Activated naive CD4-positive, alpha-beta T cell treated with anti-CD3 and anti-CD28 coated beads for 36 hours (primary cell): Measurements from ENCODE around the gene NHEJ1. TPM values are rescaled to one million over a fixed set of nuclear protein-coding genes. Genes with fewer than 3 reads are reported as not detected.

ENCODE experiments used
- CTCF ChIA-PET: fragments of 350-600 bp; sonication (Branson Sonifier 250); formaldehyde crosslinking; loops from one replicate; lab custom pipeline; 2021; ENCODE audit warnings: antibody characterized with exemption; lab: Charles Lee
- DNase-seq: peaks from one replicate; pipeline ENCODE4 v3.0.0-alpha.2; 2020
- H3K27ac Mint-ChIP-seq: one replicate; pipeline ENCODE4 v1.8.0; 2021; ENCODE audit warnings: mild to moderate bottlenecking, mixed read lengths
- H3K27me3 Mint-ChIP-seq: one replicate; pipeline ENCODE4 v1.8.0; 2021; ENCODE audit warnings: low read depth, mixed read lengths
- H3K36me3 Mint-ChIP-seq: one replicate; pipeline ENCODE4 v1.8.0; 2021; ENCODE audit warnings: low read depth, mixed read lengths
- H3K4me1 Mint-ChIP-seq: one replicate; pipeline ENCODE4 v1.8.0; 2021; ENCODE audit warnings: low read depth, mixed read lengths
- H3K4me3 Mint-ChIP-seq: one replicate; pipeline ENCODE4 v1.8.0; 2021; ENCODE audit warnings: mild to moderate bottlenecking, moderate library complexity, mixed read lengths
- H3K9me3 Mint-ChIP-seq: one replicate; pipeline ENCODE4 v1.8.0; 2021; ENCODE audit warnings: mixed read lengths
- intact Hi-C: fragments of 100-400 bp; cut with micrococcal nuclease; formaldehyde crosslinking; loops from one replicate; pipeline ENCODE4 v1.15.1; 2023
- total RNA-seq, 2 experiments: library from RNA; stranded (reverse); gene quantifications; one replicate each; pipeline ENCODE4 v1.2.3, GENCODE V29; 2021

NHEJ1 gene
- total RNA-seq, 2 experiments from 2014 or later = 24.4 to 26.6 TPM

DNA sequence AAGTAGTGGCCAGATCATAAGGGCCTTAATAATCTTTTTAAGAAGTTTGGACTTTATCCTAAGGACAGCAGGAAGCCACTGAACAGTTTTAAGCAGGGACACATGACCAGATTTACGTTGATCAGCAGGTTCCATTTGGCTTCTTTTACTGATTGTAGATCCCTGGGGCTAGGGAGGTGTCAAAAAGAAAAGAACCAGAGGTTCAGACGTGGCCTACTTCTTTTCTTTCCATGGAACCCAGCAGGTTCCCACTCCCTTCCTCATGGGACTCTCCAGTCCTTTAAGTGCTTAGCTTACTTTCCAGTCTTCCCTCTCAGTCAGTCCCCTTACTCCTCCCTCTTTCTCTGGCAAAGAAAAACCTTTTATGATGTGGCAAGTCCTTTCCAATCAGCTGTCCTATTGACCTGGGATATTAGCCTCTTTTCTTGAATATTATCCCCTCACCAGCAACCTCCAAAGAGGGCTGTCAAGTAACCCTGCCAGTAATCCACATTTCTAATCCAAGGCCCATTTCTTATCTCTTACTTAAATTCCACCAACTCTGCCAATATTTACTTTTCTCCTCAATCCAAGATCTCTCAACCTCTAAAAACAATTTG is 33.5 kb downstream of the NHEJ1 start:
- Mint-ChIP-seq H3K27me3 (no peaks in the 10 kb centered on the region), H3K9me3 (no peaks in the 10 kb centered on the region), H3K4me3 (no peak overlapping the region), H3K36me3 (peaks cover 2% of the 10 kb centered on the region), H3K4me1 (peaks cover 11% of the 10 kb centered on the region), H3K27ac (no peak overlapping the region)
- CTCF ChIA-PET = interaction anchor here (0.6 to 4.2 kb wide), 2 partner anchors 8 to 35 kb away, joined by 4 to 19 read pairs; no protein-coding TSS in a partner anchor
- no peak for DNase-seq
- intact Hi-C loops = no loop called here

DNA sequence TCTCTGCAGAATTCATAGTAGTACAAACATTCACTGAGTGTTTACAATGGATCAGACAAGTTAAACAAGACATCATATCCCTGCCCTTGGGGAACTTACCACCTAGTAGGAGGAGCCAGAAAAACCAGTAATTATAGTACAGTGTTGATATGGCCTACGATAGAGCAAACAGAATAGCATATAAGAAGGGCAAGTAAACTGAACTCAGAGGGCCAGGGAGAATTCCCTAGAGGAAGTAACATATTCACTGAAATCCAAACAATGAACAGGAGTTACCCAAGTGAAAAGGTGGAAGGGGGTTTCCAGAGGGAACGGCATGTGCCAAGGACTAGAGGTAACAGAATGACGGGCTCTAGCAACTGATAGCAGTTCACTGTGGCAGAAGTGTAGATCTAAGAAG is 34.1 kb downstream of the NHEJ1 start:
- H3K27me3 Mint-ChIP-seq = no peaks in the 10 kb centered on the region
- peaks cover 2% of the 10 kb centered on the region for H3K36me3 Mint-ChIP-seq
- no peak overlapping the region for H3K4me3 Mint-ChIP-seq
- CTCF ChIA-PET = interaction anchor here (0.6 to 1.0 kb wide), 2 partner anchors 23 to 34 kb away, joined by 3 to 4 read pairs; no protein-coding TSS in a partner anchor
- intact Hi-C loops = no loop called here
- no peak overlapping the region for H3K27ac Mint-ChIP-seq
- peaks cover 11% of the 10 kb centered on the region for H3K4me1 Mint-ChIP-seq
- no peaks in the 10 kb centered on the region for H3K9me3 Mint-ChIP-seq
- DNase-seq = no peak

DNA sequence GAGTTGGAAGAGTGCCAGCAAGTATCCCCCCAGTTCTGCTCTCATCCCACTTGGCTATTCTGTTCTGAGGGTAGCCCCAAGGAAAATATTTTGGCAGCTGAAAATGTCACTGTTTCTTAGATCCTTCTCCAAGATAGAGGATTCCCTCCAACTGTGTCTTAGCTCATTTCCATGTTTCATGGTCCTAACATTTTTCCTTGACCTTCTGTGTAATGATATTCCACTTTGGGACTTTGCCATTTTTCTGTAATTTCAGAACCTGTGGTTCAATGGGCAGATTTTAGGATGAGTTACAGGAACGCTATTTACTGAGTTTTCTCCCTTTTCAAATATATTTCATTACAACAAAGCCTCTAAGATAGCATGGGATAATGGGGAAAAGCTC is 34.7 kb downstream of the NHEJ1 start:
- CTCF ChIA-PET = interaction anchor here (1.0 to 1.1 kb wide), 2 partner anchors 22 to 117 kb away, joined by 3 read pairs; no protein-coding TSS in a partner anchor
- Mint-ChIP-seq H3K4me1 (peaks cover 11% of the 10 kb centered on the region), H3K27me3 (no peaks in the 10 kb centered on the region), H3K27ac (no peak overlapping the region), H3K9me3 (no peaks in the 10 kb centered on the region), H3K36me3 (peaks cover 2% of the 10 kb centered on the region), H3K4me3 (no peak overlapping the region)
- no peak for DNase-seq
- intact Hi-C loops = no loop called here

DNA sequence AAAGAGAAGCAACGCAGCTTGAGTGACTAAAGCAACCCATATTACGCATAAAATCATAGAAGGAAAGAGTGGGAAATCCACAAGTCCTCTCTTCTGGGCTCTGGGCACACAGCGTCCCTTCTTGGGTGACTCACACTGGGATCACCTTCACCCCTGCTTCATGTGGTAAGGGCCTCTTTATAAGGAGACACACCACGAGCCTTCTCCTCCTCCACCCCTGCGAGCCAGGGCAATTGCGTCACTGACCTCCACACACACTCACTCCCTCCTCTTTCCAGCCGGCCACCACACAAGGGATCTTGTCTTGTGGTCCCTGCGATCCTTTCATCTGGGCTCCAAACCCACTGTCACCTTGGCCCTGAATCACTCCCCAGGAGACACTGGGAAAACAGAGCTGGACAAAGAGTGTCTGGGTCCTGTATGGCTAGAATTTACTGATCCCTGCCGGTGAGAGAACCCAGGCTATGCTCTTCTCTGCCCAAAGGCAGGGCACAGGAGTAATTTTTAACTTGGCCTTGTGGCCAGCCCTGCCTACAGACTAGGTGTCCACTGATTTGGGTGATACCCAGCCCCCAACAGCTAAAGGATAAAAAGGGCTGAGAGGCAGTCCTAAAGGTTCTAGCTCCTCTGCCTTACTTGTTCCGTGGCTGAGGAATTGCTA is 35.3 kb downstream of the NHEJ1 start:
- Mint-ChIP-seq H3K27me3 (no peaks in the 10 kb centered on the region), H3K4me3 (no peak overlapping the region), H3K36me3 (peaks cover 2% of the 10 kb centered on the region), H3K4me1 (peaks cover 11% of the 10 kb centered on the region), H3K9me3 (no peaks in the 10 kb centered on the region), H3K27ac (no peak overlapping the region)
- intact Hi-C loops = no loop called here
- DNase-seq = no peak
- CTCF ChIA-PET = interaction anchor here (1.0 to 1.5 kb wide), 3 partner anchors 21 to 116 kb away, joined by 3 to 4 read pairs (median 3); no protein-coding TSS in a partner anchor

DNA sequence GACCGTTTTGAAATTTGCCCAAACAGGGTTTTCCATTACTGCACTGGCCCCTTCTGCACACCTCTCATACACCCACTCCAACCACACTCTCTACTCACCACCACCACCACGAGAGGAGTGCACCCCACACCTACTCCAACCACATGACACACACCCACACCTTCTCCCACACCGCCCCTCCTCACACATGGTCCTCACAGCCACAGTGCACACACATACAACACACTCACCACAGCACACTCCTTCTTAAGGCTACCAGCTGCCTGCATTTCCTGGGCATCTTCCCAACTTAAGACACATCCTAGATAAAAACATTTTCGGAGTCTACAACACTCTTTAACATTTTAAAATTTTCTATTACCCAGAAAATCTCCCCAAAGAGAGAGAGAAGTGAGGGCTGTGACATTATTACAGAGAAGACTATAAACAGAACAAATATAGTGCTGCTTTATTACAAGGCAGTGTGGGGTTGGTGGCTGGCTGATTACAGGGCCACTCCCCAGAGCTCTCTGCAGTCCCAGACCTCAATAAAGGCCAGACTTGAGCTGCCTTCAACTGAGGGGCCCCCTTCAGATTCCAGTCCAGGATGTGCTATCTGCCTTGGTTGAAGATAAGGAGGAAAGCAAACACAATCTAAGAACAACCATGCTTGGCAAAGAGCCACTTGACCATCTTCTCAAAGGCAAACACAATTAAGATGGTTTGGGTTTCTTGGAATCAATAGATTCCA is 36.1 kb downstream of the NHEJ1 start:
- peaks cover 11% of the 10 kb centered on the region for H3K4me1 Mint-ChIP-seq
- H3K9me3 Mint-ChIP-seq = no peaks in the 10 kb centered on the region
- CTCF ChIA-PET = interaction anchor here (1.5 kb wide), 1 partner anchor 95 kb away, joined by 4 read pairs; no protein-coding TSS in a partner anchor
- H3K27me3 Mint-ChIP-seq = no peaks in the 10 kb centered on the region
- DNase-seq = no peak
- intact Hi-C loops = no loop called here
- H3K36me3 Mint-ChIP-seq = no peaks in the 10 kb centered on the region
- H3K27ac Mint-ChIP-seq = no peak overlapping the region
- H3K4me3 Mint-ChIP-seq = no peak overlapping the region

DNA sequence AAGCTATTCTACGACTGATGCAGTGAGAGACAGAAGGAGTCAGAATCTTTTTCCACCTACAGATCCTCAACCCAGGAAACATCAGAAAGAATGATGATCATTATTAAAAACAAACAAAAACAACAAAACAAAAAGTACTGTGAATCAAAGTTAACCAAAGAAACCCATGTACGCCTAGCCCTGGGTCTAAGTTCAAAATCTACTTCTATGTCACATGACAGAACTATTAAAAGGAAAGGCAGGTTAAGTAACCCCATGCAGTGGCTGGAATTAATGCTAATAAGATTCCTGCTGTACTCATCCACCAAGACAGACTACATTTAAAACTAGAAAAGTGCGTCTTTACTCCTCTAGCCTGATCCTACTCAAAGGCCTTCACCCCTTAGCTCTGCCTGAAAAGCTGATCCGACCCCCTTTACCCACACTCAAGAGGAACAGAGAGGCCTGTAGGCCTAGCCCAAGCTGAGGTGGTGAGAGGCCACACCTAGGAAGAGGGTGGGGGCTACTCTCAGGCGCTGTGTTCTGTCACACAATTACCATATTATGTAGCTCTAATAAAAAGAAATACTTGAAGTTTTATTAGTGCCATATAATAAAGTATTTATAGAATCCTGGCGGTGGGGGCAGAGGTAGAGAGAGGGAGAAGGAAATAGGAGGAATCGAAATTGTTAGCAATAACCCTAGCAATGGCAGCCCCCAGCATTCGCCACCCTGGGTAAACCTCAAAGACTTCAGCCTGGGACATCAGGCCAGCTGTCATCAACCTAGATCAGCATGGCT is 37.1 kb downstream of the NHEJ1 start:
- peaks cover 11% of the 10 kb centered on the region for H3K4me1 Mint-ChIP-seq
- H3K4me3 Mint-ChIP-seq = no peak overlapping the region
- no peak overlapping the region for H3K27ac Mint-ChIP-seq
- no peaks in the 10 kb centered on the region for H3K36me3 Mint-ChIP-seq
- DNase-seq = no peak
- CTCF ChIA-PET = interaction anchor here (0.9 to 9.3 kb wide), 8 partner anchors 20 to 225 kb away, joined by 3 to 82 read pairs (median 3); no protein-coding TSS in a partner anchor
- intact Hi-C loops = no loop called here
- no peaks in the 10 kb centered on the region for H3K27me3 Mint-ChIP-seq
- H3K9me3 Mint-ChIP-seq = no peaks in the 10 kb centered on the region

DNA sequence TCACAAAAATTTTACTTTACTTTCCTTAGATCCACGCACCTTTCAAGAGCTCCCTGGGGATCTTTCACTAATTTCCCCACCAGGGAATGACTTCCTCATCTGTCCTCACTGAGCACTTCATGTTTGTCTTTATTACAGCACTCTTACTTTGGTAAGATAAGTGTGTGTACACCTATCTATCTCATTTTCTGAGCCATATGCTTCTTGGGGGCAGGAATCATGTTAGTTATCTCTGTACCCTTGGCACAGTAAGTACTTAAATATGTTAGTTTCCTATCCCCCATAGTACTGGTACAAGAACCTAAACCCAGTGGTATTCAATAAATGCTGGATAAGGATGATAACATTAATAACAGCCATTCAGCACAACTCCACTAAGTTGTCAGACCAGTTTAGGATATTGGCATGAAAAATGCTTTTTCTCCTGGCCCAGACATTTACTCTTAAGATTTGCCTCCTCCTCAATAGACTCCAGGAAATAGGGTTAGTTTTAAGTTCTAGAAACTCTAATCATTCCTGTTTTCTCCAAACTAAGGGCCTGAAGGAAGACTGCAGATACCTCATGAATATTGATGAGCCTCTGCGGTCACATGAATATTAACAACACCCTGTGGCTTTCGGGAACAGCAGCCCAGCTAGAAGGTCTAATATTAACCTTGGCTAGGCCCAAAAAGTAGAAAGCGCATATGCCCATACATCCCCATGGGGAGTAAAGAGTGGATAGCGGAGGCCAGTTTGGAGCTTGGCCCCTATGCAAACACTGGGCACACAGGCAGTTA is 38.2 kb downstream of the NHEJ1 start:
- DNase-seq = no peak
- CTCF ChIA-PET = interaction anchor here (0.7 to 9.3 kb wide), 14 partner anchors 18 to 1328 kb away, joined by 3 to 82 read pairs (median 4); no protein-coding TSS in a partner anchor
- H3K4me1 Mint-ChIP-seq = peaks cover 11% of the 10 kb centered on the region
- H3K36me3 Mint-ChIP-seq = no peaks in the 10 kb centered on the region
- H3K4me3 Mint-ChIP-seq = no peak overlapping the region
- H3K27me3 Mint-ChIP-seq = no peaks in the 10 kb centered on the region
- intact Hi-C loops = no loop called here
- no peaks in the 10 kb centered on the region for H3K9me3 Mint-ChIP-seq
- no peak overlapping the region for H3K27ac Mint-ChIP-seq

DNA sequence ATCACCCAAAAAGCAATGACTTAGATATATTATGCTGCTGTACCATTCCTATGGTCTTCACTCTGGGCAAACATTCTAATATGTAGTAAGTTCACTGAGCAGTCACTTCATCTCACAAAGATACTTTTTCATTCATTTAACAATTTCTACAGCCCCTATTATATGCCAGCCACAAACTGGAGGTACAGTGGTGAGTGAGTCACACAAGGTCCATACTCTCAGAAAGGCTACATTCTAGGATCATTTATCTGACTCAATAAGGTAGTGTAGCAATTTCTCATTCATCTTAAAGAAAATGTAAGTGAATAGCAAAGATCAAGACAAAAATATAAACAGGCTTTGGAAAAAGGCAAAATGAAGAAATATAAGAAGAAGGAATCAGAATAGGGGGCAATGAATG is 40.5 kb downstream of the NHEJ1 start:
- no peaks in the 10 kb centered on the region for H3K27me3 Mint-ChIP-seq
- no peak overlapping the region for H3K27ac Mint-ChIP-seq
- no peak for DNase-seq
- H3K4me1 Mint-ChIP-seq = peaks cover 8% of the 10 kb centered on the region
- no peaks in the 10 kb centered on the region for H3K9me3 Mint-ChIP-seq
- H3K36me3 Mint-ChIP-seq = no peaks in the 10 kb centered on the region
- H3K4me3 Mint-ChIP-seq = no peak overlapping the region
- CTCF ChIA-PET = interaction anchor here (0.6 to 9.3 kb wide), 29 partner anchors 9 to 243 kb away, joined by 3 to 82 read pairs (median 4); partner anchors contain the start of genes CDK5R2 and CFAP65
- intact Hi-C loops = no loop called here

DNA sequence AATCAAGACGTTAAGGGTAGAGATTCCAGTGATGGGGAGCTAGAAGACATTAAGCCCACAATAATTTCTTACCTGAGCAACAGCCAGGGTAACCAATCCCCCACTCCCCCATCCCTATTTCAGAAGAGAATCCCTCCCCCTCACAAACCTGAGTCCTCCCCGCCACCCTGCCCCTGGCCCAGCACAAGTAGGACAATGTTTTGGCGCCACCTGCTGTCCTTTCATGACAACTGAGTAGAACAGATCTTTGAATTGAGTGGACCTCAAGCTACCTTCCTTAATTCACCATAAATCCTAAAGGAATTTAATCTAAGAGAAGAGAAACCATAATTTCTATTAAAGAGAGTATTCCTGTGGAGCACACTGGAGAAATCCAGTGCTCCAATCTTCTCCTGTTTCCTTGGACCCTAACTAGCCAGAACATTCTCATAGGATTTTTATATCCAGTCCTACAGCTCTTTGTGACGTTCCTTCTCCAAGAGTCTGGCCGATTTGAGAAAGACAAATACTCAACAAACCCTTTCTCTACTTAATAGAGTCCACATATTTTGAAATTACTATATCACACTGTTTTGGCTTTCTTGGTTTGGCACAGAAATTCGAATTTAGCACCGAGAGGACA is 41.1 kb downstream of the NHEJ1 start:
- intact Hi-C loops = loop anchor here (1.0 to 10.0 kb wide), 5 partner anchors 46 to 265 kb away; partner anchors contain the start of gene WNT6
- Mint-ChIP-seq H3K27ac (no peak overlapping the region), H3K4me1 (peaks cover 4% of the 10 kb centered on the region), H3K36me3 (no peaks in the 10 kb centered on the region), H3K27me3 (no peaks in the 10 kb centered on the region), H3K9me3 (no peaks in the 10 kb centered on the region), H3K4me3 (no peak overlapping the region)
- CTCF ChIA-PET = interaction anchor here (0.6 to 9.3 kb wide), 34 partner anchors 8 to 243 kb away, joined by 3 to 82 read pairs (median 4); partner anchors contain the start of genes CDK5R2 and CFAP65
- DNase-seq = peak; percentile 78

DNA sequence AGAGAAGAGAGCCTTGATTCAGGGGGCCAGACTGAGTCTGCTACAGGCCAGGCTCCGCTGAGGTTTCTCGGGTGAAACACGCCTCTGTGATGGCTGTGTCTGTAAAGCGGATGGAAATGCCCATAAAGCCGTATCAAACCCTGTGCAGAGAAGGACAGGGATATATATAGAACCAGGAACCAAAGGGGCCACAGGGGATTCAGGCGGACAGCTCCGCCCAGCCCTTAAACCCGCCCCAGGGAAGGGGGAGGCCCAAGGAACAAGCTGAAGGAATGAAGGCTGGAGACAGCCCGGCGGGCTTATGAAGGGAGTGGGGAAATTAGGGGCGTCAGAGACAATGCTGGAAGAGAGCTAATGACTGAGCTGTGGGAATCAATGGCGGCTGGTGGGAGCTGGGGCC is 42.1 kb downstream of the NHEJ1 start:
- Mint-ChIP-seq H3K4me1 (no peaks in the 10 kb centered on the region), H3K27ac (no peak overlapping the region), H3K27me3 (no peaks in the 10 kb centered on the region), H3K4me3 (no peak overlapping the region), H3K36me3 (no peaks in the 10 kb centered on the region), H3K9me3 (no peaks in the 10 kb centered on the region)
- intact Hi-C loops = loop anchor here (2.0 to 10.0 kb wide), 2 partner anchors 138 to 264 kb away; partner anchors contain the start of gene WNT6
- no peak for DNase-seq
- CTCF ChIA-PET = interaction anchor here (0.6 to 9.3 kb wide), 11 partner anchors 11 to 138 kb away, joined by 3 to 82 read pairs (median 4); no protein-coding TSS in a partner anchor
